ENCODE measurements around the gene GPR21. TPM values are rescaled to one million over a fixed set of nuclear protein-coding genes. Genes with fewer than 3 reads are reported as not detected.

Gene GPR21
- total and polyA plus RNA-seq, 2 of the 13 experiments (the other 11 are each of a cell fraction or from before 2014, with no cell fraction given), result 0.29 to 0.32 TPM

- no peak for TF ChIP-seq KIAA2018 (CRISPR knock-in tag; IDR thresholded peaks at IDR 0.05; ENCODE audit: borderline replicate concordance)
- peak; percentile 91 for TF ChIP-seq PPARG (CRISPR knock-in tag; conservative IDR thresholded peaks at IDR 0.05)
- TF ChIP-seq GRHL1 (CRISPR knock-in tag; conservative IDR thresholded peaks at IDR 0.05), result no peak
- no peak for TF ChIP-seq ZNF720 (CRISPR knock-in tag; IDR thresholded peaks at IDR 0.05)
- TF ChIP-seq ZFP36 (IDR thresholded peaks at IDR 0.05; ENCODE audit: borderline replicate concordance, low read depth, low read length, partially characterized antibody), result no peak
- TF ChIP-seq NR3C1 (CRISPR knock-in tag; IDR thresholded peaks at IDR 0.05), result no peak
- peak in 1 of 2 experiments; percentile 81; a peak in 2 of 4 replicates for TF ChIP-seq EP300 (IDR thresholded peaks at IDR 0.05; ENCODE audit: low read depth in 2 of 2, low read length in 2 of 2)
- TF ChIP-seq EP300 (CRISPR knock-in tag; IDR thresholded peaks at IDR 0.05; ENCODE audit: borderline replicate concordance), result no peak
- TF ChIP-seq ZEB1 (IDR thresholded peaks at IDR 0.05; ENCODE audit: insufficient replicate concordance, low read depth), result no peak
- no peak for TF ChIP-seq ZNF414 (CRISPR knock-in tag; IDR thresholded peaks at IDR 0.05)
- no peak for TF ChIP-seq TEAD2 (CRISPR knock-in tag; IDR thresholded peaks at IDR 0.05)
- peak; percentile 33; the same call in 1 of the 2 replicates for TF ChIP-seq DPF2 (CRISPR knock-in tag; IDR thresholded peaks at IDR 0.05; ENCODE audit: borderline replicate concordance, low read depth)
- no peak for TF ChIP-seq NFKB2 (CRISPR knock-in tag; IDR thresholded peaks at IDR 0.05; ENCODE audit: borderline replicate concordance)
- TF ChIP-seq MLX (CRISPR knock-in tag; IDR thresholded peaks at IDR 0.05), result no peak
- TF ChIP-seq THAP8 (CRISPR knock-in tag; IDR thresholded peaks at IDR 0.05; ENCODE audit: borderline replicate concordance), result no peak
- no peak for TF ChIP-seq ZNF44 (CRISPR knock-in tag; IDR thresholded peaks at IDR 0.05)
- TF ChIP-seq CHD2 (IDR thresholded peaks at IDR 0.05; ENCODE audit: low read depth, low read length), result no peak
These were observed 21.5 kb upstream of the GPR21 start (continued) for GRCh38 chr9:123011878-123012528.
